H9 (cell line): ENCODE results near the gene CLEC16A. TPM values are rescaled to one million over a fixed set of nuclear protein-coding genes. Genes with fewer than 3 reads are reported as not detected.

Experiments
- DNase-seq: peaks from one replicate; pipeline ENCODE4 v3.0.0-alpha.2; 2017
- H2AFZ ChIP-seq: one replicate; pipeline ENCODE4 v1.6.1; 2013; ENCODE audit warnings: mild to moderate bottlenecking, low read length, control low read depth, moderate library complexity
- H2AK5ac ChIP-seq: 2 replicates; pipeline ENCODE4 v1.6.1; 2013; ENCODE audit warnings: low read length, control low read depth, mixed read lengths; ENCODE audit not compliant: insufficient read length
- H2BK120ac ChIP-seq: one replicate; pipeline ENCODE4 v1.6.1; 2013; ENCODE audit warnings: low read depth, mild to moderate bottlenecking, low read length, control low read depth, inconsistent platforms; ENCODE audit not compliant: poor library complexity, severe bottlenecking
- H2BK12ac ChIP-seq: 2 replicates; pipeline ENCODE4 v1.6.1; 2013; ENCODE audit warnings: low read length, control low read depth, mixed read lengths, low read depth; ENCODE audit not compliant: insufficient read length
- H2BK15ac ChIP-seq: 2 replicates; pipeline ENCODE4 v1.6.1; 2013; ENCODE audit warnings: low read depth, low read length, control low read depth
- H2BK20ac ChIP-seq: one replicate; pipeline ENCODE4 v1.6.1; 2013; ENCODE audit warnings: low read depth, mild to moderate bottlenecking, low read length, control low read depth, inconsistent platforms; ENCODE audit not compliant: poor library complexity, severe bottlenecking
- H2BK5ac ChIP-seq: 2 replicates; pipeline ENCODE4 v1.6.1; 2013; ENCODE audit warnings: low read length, control low read depth, mixed read lengths; ENCODE audit not compliant: insufficient read length
- H3K14ac ChIP-seq: 2 replicates; pipeline ENCODE4 v1.6.1; 2013; ENCODE audit warnings: low read length, control low read depth; ENCODE audit not compliant: insufficient read depth
- H3K18ac ChIP-seq: 2 replicates; pipeline ENCODE4 v1.6.1; 2013; ENCODE audit warnings: low read depth, mild to moderate bottlenecking, mixed read lengths, low read length, control low read depth; ENCODE audit not compliant: insufficient read length
- H3K23ac ChIP-seq: 2 replicates; pipeline ENCODE4 v1.6.1; 2013; ENCODE audit warnings: low read length, control low read depth, mixed read lengths, low read depth; ENCODE audit not compliant: insufficient read length
- H3K23me2 ChIP-seq: 2 replicates; pipeline ENCODE4 v1.6.1; 2013; ENCODE audit warnings: low read depth, mild to moderate bottlenecking, mixed read lengths, low read length, control low read depth; ENCODE audit not compliant: insufficient read length, poor library complexity, severe bottlenecking
- H3K27ac ChIP-seq: 2 replicates; pipeline ENCODE4 v1.5.1; 2013; ENCODE audit warnings: low read length, control low read depth, mixed read lengths, low read depth; ENCODE audit not compliant: insufficient read length
- H3K27me3 ChIP-seq: 2 replicates; pipeline ENCODE4 v1.6.1; 2013; ENCODE audit warnings: low read length, control low read depth, inconsistent platforms; ENCODE audit not compliant: insufficient read depth
- H3K4ac ChIP-seq: 2 replicates; pipeline ENCODE4 v1.6.1; 2013; ENCODE audit warnings: low read depth, mild to moderate bottlenecking, control low read depth, inconsistent platforms, low read length, moderate library complexity
- H3K4me1 ChIP-seq: 2 replicates; pipeline ENCODE4 v1.6.1; 2013; ENCODE audit warnings: low read length, control low read depth, inconsistent platforms; ENCODE audit not compliant: insufficient read depth
- H3K4me2 ChIP-seq: 2 replicates; pipeline ENCODE4 v1.6.1; 2013; ENCODE audit warnings: low read length, control low read depth, mixed read lengths; ENCODE audit not compliant: insufficient read length, insufficient read depth
- H3K56ac ChIP-seq: 2 replicates; pipeline ENCODE4 v1.6.1; 2013; ENCODE audit warnings: low read depth, mild to moderate bottlenecking, mixed read lengths, low read length, control low read depth; ENCODE audit not compliant: insufficient read length
- H3K79me1 ChIP-seq: 2 replicates; pipeline ENCODE4 v1.6.1; 2013; ENCODE audit warnings: low read depth, mild to moderate bottlenecking, moderate library complexity, low read length, control low read depth, inconsistent platforms; ENCODE audit not compliant: insufficient read depth, poor library complexity, severe bottlenecking
- H3K79me2 ChIP-seq: 2 replicates; pipeline ENCODE4 v1.6.1; 2013; ENCODE audit warnings: low read length, control low read depth, inconsistent platforms; ENCODE audit not compliant: insufficient read depth
- H3K9ac ChIP-seq: 2 replicates; pipeline ENCODE4 v1.6.1; 2013; ENCODE audit warnings: low read length, control low read depth, mixed read lengths; ENCODE audit not compliant: insufficient read length; ENCODE audit errors: extremely low read depth
- H3K9me3 ChIP-seq: one replicate; pipeline ENCODE4 v1.6.1; 2013; ENCODE audit warnings: low read depth, low read length, inconsistent platforms; ENCODE audit not compliant: control insufficient read depth
- H3T11ph ChIP-seq: one replicate; pipeline ENCODE4 v1.6.1; 2013; ENCODE audit warnings: mild to moderate bottlenecking, low read length, control low read depth, inconsistent platforms
- H4K20me1 ChIP-seq: one replicate; pipeline ENCODE4 v1.6.1; 2013; ENCODE audit not compliant: control insufficient read depth, insufficient read length, insufficient read depth
- H4K5ac ChIP-seq: 2 replicates; pipeline ENCODE4 v1.6.1; 2013; ENCODE audit warnings: low read depth, mild to moderate bottlenecking, mixed read lengths, low read length, control low read depth; ENCODE audit not compliant: insufficient read length
- H4K8ac ChIP-seq: replicated peaks from 2 replicates; pipeline ENCODE4 v1.6.1; 2013; ENCODE audit warnings: low read length, control low read depth, mixed read lengths, low read depth; ENCODE audit not compliant: insufficient read length
- H4K91ac ChIP-seq: 2 replicates; pipeline ENCODE4 v1.6.1; 2013; ENCODE audit warnings: low read depth, mild to moderate bottlenecking, moderate library complexity, mixed read lengths, low read length, control low read depth; ENCODE audit not compliant: insufficient read length
- H3K27ac Mint-ChIP-seq, 3 experiments: 2 replicates in 2 of 3; 3 replicates in 1 of 3; pipeline ENCODE4 v1.8.0; 2020 to 2021; ENCODE audit warnings: mixed read lengths in 3 of 3, mild to moderate bottlenecking in 1 of 3, moderate library complexity in 1 of 3
- H3K27me3 Mint-ChIP-seq: 2 replicates; pipeline ENCODE4 v1.8.0; 2021; ENCODE audit warnings: low read depth, mild to moderate bottlenecking, moderate library complexity, mixed read lengths
- H3K36me3 Mint-ChIP-seq, 3 experiments: 2 replicates in 2 of 3; 3 replicates in 1 of 3; pipeline ENCODE4 v1.8.0; 2020 to 2021; ENCODE audit warnings: low read depth in 3 of 3, mixed read lengths in 3 of 3; ENCODE audit not compliant: insufficient read depth in 1 of 3
- H3K4me1 Mint-ChIP-seq, 2 experiments: 2 replicates each; pipeline ENCODE4 v1.8.0; 2020; ENCODE audit warnings: mixed read lengths in 2 of 2
- H3K4me3 Mint-ChIP-seq, 2 experiments: 2 replicates in 1 of 2; 3 replicates in 1 of 2; pipeline ENCODE4 v1.8.0; 2020 to 2021; ENCODE audit warnings: mild to moderate bottlenecking in 2 of 2, mixed read lengths in 2 of 2, moderate library complexity in 1 of 2
- H3K9me3 Mint-ChIP-seq, 2 experiments: 2 replicates in 1 of 2; 3 replicates in 1 of 2; pipeline ENCODE4 v1.8.0; 2020; ENCODE audit warnings: mild to moderate bottlenecking in 2 of 2, mixed read lengths in 2 of 2, moderate library complexity in 1 of 2
- WGBS: extraction: QIAGEN DNeasy Blood & Tissue Kit; methylation state at CpG from one replicate; pipeline ENCODE4 v1.1.7; 2013; ENCODE audit warnings: missing lambda C conversion rate, low lambda C conversion rate, mixed read lengths; ENCODE audit not compliant: insufficient read length; ENCODE audit errors: extremely low coverage; 5-methylcytosine and 5-hydroxymethylcytosine counted together
- total RNA-seq: library from RNA; stranded (reverse); gene quantifications from 2 replicates; pipeline ENCODE4 v1.2.1, GENCODE V29; 2021
- TF ChIP-seq, protein P1 (sequence below): fragments of 200-600 bp; sonication (generic); conservative IDR thresholded peaks from 3 replicates; pipeline ENCODE4 v1.8.0; 2021; ENCODE audit warnings: antibody characterized with exemption, mild to moderate bottlenecking

The CLEC16A gene
- total RNA-seq, 1 experiment from 2014 or later, result 15.2 TPM

DNA sequence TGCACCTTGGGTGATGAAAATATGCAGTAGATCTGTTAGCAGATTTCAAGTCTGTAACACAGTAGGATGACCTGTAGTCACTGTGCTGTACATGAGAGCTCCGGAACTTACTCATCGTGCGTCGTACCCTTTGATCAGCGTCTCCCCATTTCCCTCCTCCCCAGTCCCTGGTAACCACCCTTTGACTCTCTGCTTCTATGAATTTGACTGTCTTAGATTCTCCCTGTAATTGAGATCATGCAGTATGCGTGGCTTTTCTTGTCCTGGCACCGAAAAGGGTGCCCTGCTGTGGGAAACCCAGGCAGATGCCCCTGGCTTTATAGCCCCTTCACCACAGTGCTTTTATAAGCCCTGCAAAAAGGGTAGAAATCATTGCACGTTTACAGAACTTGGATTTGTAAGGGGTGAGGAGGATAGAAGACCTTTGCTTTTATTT lies 20.5 kb downstream of the CLEC16A start:
- TF ChIP-seq, protein P1, sequence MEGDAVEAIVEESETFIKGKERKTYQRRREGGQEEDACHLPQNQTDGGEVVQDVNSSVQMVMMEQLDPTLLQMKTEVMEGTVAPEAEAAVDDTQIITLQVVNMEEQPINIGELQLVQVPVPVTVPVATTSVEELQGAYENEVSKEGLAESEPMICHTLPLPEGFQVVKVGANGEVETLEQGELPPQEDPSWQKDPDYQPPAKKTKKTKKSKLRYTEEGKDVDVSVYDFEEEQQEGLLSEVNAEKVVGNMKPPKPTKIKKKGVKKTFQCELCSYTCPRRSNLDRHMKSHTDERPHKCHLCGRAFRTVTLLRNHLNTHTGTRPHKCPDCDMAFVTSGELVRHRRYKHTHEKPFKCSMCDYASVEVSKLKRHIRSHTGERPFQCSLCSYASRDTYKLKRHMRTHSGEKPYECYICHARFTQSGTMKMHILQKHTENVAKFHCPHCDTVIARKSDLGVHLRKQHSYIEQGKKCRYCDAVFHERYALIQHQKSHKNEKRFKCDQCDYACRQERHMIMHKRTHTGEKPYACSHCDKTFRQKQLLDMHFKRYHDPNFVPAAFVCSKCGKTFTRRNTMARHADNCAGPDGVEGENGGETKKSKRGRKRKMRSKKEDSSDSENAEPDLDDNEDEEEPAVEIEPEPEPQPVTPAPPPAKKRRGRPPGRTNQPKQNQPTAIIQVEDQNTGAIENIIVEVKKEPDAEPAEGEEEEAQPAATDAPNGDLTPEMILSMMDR, result no peak
- H3K4me3 Mint-ChIP-seq, result no peak overlapping the region

More for the DNA sequence above, 20.5 kb downstream of the CLEC16A start:
- no peak overlapping the region for H3K23ac ChIP-seq
- H4K5ac ChIP-seq, result no peak overlapping the region
- no peaks in the 10 kb centered on the region for H3K79me1 ChIP-seq
- no peaks in the 10 kb centered on the region for H4K20me1 ChIP-seq
- Mint-ChIP-seq H3K36me3 (peaks cover 0 to 10% (median 9%) of the 10 kb centered on the region in 3 experiments; a peak in 4 of 7 replicates), H3K4me1 (peaks cover 5% of the 10 kb centered on the region in 2 experiments), H3K9me3 (no peaks in the 10 kb centered on the region), H3K27me3 (no peaks in the 10 kb centered on the region), H3K27ac (no peak overlapping the region)
- H3K9ac ChIP-seq, result no peak overlapping the region
- no peaks in the 10 kb centered on the region for H3K27me3 ChIP-seq
- no peak overlapping the region for H2BK120ac ChIP-seq
- no peaks in the 10 kb centered on the region for H3K23me2 ChIP-seq
- H2BK15ac ChIP-seq, result no peak overlapping the region
- H3K4ac ChIP-seq, result no peak overlapping the region
- no peak overlapping the region for H2BK12ac ChIP-seq
- H4K91ac ChIP-seq, result no peak overlapping the region
- H3K18ac ChIP-seq, result no peak overlapping the region
- no peak overlapping the region for H3K4me2 ChIP-seq
- no peak overlapping the region for H3K14ac ChIP-seq
- no peak overlapping the region for H3K27ac ChIP-seq
- WGBS, result no CpG with 5 or more reads among the region's 8 CpGs
- no peak overlapping the region for H2BK5ac ChIP-seq
- H3K9me3 ChIP-seq, result no peaks in the 10 kb centered on the region
- no peak for DNase-seq
- H3K56ac ChIP-seq, result no peak overlapping the region
- H3T11ph ChIP-seq, result no peak overlapping the region
- no peak overlapping the region for H2BK20ac ChIP-seq
- no peaks in the 10 kb centered on the region for H3K79me2 ChIP-seq
- H4K8ac ChIP-seq, result no peak overlapping the region
- H2AK5ac ChIP-seq, result no peak overlapping the region
- no peak overlapping the region for H2AFZ ChIP-seq
- H3K4me1 ChIP-seq, result no peaks in the 10 kb centered on the region
